Epithelial cell of proximal tubule (primary cell): ENCODE data around the gene SEC23IP. TPM values are rescaled to one million over a fixed set of nuclear protein-coding genes. Genes with fewer than 3 reads are reported as not detected.

ENCODE experiments used
- total RNA-seq: library from RNA; depleted of rRNA; stranded (reverse); fragments of >200 nt; gene quantifications from 2 replicates; pipeline ENCODE4 v1.2.3, GENCODE V29; 2015

Gene SEC23IP
- total RNA-seq, 1 donor from 2014 or later: 33.0 TPM

Other genes with a start within 250 kb of the SEC23IP start
- gene BAG3, start 241.3 kb upstream of the SEC23IP start, total RNA-seq: 39.1 and 55.1 TPM in 2 replicates
- 12.4 and 17.7 TPM in 2 replicates for gene INPP5F, start 166.7 kb upstream of the SEC23IP start, total RNA-seq
- 58.9 and 90.3 TPM in 2 replicates for gene MCMBP, start 19.9 kb upstream of the SEC23IP start, total RNA-seq